Anterior cingulate cortex (tissue), 58 donors: ENCODE results near the gene S100A7.
"Not testable (repeated sequence)": the region's sequence is repeated elsewhere in the genome, so short reads cannot be mapped to it uniquely, and the experiment has no call there.

ENCODE experiments used
- DNase-seq, 58 donors: peaks; one replicate each; lab custom pipeline; 2025; lab: John Stamatoyannopoulos, UW

S100A7 gene

GRCh38 chr1:153478047-153478691, 17.7 kb upstream of the S100A7 start:
- DNase-seq: no peak

DNA sequence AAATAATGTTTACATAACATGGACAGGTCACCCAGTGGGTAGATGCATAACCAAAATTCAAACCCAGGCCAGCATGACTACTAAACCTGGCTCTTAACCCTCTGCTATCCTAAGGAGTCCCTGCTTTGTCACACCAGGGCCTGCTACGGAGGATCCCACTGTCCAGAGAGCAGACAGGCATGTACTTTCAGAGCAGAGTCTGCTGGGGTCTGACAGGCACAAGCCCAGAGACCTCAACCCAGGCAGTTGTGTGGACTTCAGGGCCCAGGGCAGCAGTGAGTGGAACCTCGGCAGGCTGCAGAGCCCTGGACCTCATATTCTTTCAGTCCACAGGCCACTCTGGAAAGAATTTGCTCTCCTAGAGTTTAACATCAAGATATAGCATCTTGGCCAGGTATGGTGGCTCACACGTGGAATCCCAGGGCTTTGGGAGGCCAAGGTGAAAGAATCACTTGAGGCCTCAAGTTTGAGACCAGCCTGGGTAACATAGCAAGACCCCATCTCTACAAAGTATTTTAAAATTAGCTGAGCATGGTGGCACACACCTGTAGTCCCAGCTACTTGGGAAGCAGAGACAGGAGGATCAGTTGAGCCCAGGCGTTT, 16.1 kb upstream of the S100A7 start:
- no peak for DNase-seq

DNA sequence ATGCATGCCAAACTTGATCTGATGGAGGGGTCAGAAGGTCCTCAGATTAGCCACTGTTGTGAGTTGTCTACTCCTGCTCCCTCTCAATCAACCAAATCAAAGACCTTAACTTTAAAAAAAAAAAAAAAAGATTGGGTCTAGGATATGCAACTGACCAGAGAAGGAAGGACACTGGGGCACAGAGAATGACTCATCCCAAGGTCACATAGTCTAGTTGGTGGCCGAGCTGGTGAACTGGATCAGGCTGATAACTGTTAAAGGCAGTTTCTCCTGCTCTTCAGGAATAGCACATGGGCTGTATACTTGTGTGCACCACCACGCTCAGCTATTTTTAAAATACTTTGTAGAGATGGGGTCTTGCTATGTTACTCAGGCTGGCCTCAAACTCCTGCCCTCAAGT, 14.8 kb upstream of the S100A7 start:
- no peak for DNase-seq

DNA sequence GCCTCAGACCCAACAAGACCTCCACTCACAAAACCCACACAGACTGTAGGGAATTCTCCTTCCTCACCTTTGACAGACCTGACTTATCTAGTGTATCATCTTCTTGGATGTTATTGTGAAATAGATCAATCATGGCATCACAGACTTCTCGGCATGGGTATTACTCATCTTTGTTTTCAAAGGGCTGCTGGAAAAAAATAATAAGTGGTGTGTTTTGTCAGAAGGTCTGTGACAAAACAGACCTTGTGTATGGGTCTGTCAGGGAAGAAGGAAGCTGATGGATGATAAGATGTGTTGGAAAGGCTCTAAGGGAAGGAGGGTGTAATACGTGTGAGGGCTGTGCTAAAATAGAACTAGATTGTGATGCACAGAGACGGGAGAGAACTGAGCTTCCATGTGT, 13.9 kb upstream of the S100A7 start:
- DNase-seq: no peak

DNA sequence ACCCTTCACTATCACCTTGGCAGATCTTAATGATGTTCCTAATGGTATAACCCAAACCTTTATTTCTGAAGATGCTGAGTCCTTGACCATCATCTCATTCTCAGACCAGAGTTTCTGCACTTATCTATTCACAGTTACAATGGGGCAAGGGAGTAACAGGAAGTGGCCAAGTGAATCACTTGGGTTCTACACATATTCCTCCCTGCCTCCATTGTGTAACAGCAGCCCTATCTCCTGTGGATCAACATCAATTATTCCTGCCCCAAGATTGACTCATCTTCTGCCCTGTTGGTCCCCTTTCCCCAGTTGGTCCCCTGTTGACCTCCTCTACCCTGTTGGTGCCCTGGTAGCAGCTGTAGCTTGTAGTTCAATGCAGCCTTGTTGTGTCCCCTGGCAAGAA, 10.3 kb upstream of the S100A7 start:
- DNase-seq: no peak

DNA sequence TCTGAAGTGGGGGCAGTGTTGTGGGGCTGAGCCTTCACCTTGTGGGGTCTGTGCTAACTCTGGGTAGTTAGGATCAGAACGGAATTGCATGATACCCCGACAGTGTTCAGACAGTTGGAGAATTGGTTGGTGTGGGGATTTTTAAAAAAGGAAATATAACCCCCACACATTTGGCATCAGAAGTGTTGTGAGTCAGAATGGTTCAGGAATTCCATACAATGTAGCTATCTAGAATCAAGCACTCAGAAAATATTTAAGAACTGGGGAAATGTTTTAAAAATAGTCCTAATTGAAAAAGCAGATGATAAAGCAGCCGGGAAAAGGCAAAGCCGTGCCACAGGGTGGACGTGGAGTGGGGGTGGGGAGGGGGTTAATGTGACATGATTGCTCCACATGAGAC, 6.5 kb upstream of the S100A7 start:
- peak in 1 of 58 donors; percentile 31 for DNase-seq

GRCh38 chr1:153465811-153466636, 5.6 kb upstream of the S100A7 start:
- peak in 3 of 58 donors; percentile 2 to 8 (median 3) for DNase-seq

GRCh38 chr1:153462741-153463140, 2.3 kb upstream of the S100A7 start:
- DNase-seq: not testable (repeated sequence)

- DNase-seq: peak in 3 of 58 donors; percentile 16 to 26 (median 19)
Measured at GRCh38 chr1:153459655-153460054, 796 bp downstream of the S100A7 start.

DNA sequence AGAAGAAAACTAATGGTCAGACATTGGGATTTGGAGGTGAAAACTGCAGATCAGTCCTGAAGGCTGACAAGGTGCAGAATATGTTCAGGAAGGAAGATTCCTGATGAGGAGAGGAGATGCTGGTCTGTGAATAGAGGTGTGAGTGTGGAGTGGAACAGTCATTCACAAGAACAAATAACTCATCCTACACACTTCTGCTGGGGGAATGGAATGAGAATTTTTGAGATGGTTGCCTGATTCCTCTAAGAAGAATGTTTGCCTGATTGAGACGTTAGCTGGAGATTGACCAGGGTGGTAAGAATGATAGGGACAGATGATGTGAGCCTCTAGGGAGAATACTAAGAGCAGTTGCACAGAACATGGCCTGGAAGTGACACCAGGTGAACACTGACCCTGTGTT, 4.1 kb downstream of the S100A7 start:
- DNase-seq: no peak

- DNase-seq: not testable (repeated sequence)
Measured at GRCh38 chr1:153448851-153449250, 11.6 kb downstream of the S100A7 start.

GRCh38 chr1:153447498-153448170, 12.8 kb downstream of the S100A7 start:
- DNase-seq: no peak

DNA sequence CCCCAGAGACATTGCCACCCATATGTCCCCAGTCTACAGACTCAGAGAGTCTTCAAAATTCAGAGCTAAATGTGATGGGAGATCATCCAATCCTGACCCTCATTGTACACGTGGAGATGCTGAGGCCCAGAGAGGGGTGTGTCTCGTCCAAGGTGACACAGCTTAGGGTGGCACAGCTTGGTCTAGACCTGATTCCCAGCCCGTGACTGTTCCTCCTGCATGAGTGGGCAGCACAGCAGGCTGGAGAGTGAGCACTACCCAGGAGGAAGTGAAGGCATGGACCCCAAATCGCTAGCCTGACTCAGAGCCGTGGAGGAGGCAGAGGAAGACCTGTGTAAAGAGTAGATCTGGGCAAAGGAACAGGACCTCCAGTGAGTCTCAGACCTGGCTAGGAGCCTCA, 16.4 kb downstream of the S100A7 start:
- no peak for DNase-seq

- DNase-seq: no peak
Measured at GRCh38 chr1:153443486-153443885, 17.0 kb downstream of the S100A7 start.

GRCh38 chr1:153441238-153441755, 19.2 kb downstream of the S100A7 start:
- DNase-seq: no peak

DNA sequence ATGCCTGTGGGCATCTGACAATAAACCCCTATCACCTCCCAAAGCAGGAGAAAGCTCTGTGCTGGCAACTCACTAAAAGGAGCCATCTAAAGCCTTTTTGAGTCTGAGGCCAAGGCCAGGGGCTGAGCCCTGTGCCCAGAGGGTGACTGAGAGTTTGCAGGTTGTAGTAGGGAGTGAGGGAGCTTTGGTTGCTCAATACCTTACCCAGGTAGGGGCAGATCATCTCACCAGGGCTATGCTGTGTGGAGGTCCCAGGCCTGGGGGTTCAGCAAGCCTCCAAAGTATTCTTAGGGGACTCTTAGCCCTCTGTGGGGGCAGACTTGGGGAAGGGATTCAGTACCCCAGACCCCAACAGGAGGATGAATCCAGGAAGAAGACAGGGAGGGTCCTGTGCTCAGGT, 21.2 kb downstream of the S100A7 start:
- no peak for DNase-seq

- no peak for DNase-seq
Measured at GRCh38 chr1:153438599-153438998, 21.9 kb downstream of the S100A7 start.

GRCh38 chr1:153437236-153437635, 23.2 kb downstream of the S100A7 start:
- no peak for DNase-seq

GRCh38 chr1:153434746-153435455, 25.6 kb downstream of the S100A7 start:
- no peak for DNase-seq
